Inflammatory macrophage (primary cell): ENCODE measurements around the gene PALMD.

Experiments
- DNase-seq, 2 donors: peaks; one replicate each; pipeline ENCODE4 v3.0.0-alpha.2; 2020 to 2022
- total RNA-seq, 18 experiments: gene quantifications; one replicate each; lab custom pipeline; 2026; ENCODE audit warnings: mixed read lengths in 6 of 18, inconsistent platforms in 2 of 18; lab: John Stamatoyannopoulos, UW

PALMD gene, protein sequence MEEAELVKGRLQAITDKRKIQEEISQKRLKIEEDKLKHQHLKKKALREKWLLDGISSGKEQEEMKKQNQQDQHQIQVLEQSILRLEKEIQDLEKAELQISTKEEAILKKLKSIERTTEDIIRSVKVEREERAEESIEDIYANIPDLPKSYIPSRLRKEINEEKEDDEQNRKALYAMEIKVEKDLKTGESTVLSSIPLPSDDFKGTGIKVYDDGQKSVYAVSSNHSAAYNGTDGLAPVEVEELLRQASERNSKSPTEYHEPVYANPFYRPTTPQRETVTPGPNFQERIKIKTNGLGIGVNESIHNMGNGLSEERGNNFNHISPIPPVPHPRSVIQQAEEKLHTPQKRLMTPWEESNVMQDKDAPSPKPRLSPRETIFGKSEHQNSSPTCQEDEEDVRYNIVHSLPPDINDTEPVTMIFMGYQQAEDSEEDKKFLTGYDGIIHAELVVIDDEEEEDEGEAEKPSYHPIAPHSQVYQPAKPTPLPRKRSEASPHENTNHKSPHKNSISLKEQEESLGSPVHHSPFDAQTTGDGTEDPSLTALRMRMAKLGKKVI
- total RNA-seq: 0 to 0.20 (median 0) reads per million in 18 experiments

DNA sequence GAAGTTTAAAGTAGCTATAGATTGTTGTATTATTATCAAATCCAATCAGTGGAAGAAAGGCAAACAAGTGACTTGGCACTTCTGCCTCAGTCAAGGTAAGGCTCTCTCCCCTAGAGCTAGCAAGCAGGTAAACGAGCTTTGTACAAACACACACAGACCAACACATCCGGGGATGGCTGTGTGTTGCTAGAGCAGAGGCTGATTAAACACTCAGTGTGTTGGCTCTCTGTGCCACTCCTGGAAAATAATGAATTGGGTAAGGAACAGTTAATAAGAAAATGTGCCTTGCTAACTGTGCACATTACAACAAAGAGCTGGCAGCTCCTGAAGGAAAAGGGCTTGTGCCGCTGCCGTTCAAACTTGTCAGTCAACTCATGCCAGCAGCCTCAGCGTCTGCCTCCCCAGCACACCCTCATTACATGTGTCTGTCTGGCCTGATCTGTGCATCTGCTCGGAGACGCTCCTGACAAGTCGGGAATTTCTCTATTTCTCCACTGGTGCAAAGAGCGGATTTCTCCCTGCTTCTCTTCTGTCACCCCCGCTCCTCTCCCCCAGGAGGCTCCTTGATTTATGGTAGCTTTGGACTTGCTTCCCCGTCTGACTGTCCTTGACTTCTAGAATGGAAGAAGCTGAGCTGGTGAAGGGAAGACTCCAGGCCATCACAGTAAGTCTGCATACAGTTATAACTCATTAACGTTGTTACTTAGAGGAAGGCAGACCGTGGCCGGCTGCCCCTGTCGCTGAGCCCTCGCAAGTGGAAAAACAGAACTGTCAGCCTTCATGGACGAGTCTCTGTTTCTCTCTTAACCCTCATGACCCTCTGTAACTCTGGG lies at the start of gene PALMD:
PALMD (plus strand) TSS at position 415 of the 833 bp plus-strand sequence; CDS start at position 620, 205 bp downstream.
- DNase-seq: no peak

DNA sequence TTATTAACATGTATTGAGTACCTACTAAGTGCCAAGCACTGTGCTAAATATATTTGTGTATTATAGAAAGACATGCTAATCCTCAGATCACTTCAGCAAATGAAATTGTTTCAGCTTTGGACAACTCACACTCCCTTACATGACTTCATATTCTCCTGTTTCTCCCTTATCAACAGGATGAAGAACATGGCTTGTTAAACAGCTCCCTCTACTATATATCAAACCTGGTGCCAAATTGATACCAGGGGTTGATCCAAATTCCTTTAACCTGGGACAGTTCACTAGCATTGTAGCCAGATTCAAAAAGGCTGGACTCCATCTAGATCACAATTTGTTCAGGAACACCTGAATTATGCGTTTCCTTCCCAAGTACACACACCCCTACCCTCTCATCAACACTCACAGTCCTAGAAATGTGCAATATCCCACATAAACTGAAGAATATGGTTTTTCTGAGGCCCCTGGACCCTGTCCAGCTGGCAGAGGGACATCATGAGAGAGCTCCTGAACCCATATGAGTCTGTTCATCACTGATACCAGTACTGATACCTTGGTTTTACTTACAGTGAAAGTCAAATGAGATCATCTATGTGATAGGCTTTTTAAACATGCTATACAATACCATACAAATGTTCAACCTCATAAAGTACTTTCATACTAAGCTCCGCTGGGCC lies 47.0 kb upstream of the PALMD start:
- DNase-seq: no peak

DNA sequence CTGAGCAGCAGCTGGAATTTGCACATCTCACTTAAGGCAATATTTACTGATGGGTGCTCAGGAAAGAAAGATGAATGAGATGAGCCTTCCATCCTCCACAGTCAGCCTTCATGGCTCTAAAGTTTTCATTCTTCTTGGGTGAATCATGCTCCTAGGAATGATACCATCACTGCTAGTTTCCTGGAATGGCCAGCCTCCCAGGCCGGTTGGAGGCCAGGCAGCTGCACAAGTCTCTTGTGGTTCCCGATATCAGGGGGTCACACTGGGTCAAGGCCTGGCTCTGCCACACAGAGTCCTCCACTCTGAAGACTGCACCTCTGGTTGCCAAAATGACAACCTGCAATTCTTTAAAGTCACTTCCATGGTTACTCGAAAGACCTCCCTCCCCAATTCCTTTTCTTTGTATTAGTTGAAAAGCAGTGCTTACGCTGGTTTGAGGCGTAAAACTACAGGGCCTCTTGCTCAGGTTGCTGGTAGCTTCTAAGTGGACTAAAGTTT lies 46.2 kb upstream of the PALMD start:
- no peak for DNase-seq

DNA sequence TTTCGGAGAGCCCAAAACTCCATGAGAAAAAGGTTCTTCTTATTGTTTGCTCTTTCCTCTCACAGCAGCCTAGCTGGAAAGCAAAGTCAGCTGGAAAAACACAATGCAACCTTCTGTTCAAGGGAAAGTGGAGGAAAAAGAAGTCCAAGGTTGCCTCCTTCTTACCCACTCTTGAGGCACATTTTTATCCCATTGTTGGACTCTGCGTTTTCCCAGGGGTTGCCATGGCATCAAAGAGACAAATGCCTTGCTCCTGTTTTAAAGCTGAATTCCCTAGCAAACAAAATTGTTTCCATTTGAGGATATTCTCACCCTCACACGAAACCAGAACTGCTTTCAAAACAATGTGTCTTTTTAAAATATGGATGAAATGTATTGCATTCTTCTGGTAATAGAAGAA lies 45.1 kb upstream of the PALMD start:
- DNase-seq: no peak

DNA sequence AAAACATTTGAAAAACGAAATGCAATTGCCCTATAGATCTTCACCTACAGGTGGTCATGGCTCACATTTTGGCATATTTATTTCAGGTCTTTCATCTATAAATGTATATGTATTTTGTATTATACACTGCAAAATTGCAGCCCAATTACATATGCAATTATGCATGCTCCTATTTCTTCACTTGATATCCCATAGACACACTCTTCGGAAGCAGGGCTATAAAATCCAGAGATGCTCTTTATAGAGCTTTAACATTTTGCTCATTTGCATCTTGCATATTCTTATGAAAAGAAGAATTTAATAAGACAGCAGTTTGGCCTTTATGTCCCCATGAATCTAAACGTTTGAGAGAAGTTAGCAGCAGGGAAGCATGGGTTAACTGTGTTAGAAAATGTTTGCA lies 44.7 kb upstream of the PALMD start:
- no peak for DNase-seq

DNA sequence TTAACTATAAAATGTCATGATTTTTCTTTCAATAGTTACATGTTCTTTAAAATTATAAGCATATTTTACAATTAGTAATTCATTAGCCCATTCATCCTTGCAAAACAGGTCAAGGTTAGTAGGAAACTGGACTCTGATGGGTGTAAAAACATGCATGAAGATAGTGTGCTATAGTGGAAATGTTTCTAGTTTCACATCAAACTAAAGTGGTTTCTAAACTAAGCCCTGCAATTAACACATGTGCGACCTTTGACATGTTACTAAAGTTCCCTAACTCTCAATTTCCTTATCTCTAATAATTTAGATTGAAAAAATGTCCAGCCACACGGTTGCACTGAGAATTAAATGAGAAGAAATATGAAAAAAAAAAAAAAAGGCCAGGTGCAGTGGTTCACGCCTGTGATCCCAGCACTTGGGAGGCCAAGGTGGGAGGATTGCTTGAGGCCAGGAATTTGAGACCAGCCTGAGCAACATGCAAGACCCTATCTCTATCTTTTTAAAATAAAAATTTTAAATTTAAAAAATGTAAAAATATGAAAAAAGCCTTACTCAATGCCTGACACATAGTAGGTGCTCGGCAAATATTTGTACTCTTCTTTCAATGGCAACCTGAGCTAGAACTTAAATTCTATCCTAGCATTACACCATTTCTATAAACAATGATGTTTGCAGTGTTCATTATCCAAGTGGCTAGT lies 44.1 kb upstream of the PALMD start:
- no peak for DNase-seq

DNA sequence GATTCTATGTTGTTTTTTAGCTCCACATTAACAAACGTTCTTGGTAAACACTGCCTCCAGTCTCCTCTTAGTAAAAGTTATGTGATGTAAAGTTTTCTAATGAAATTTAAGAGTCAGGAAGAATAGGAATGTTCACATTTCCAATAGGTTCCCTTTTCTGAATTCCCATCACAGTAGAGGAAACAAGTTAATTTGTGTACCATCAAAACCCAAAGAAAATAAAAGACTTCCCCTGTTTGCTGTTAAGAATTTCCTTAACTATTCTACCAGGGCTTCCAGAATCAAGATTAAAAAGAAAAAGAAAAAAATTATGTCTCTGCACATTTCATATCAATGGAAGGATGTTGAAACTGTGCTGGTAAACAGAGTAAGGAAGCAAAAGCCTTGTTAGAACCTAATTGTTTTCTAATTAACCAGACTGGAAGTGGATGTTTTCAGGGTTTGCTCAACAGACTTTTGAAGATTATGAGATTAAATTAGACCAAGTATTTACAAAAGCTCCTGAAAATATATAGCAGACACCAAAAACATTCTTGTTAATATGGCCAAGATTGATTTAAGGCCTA lies 43.4 kb upstream of the PALMD start:
- no peak for DNase-seq

DNA sequence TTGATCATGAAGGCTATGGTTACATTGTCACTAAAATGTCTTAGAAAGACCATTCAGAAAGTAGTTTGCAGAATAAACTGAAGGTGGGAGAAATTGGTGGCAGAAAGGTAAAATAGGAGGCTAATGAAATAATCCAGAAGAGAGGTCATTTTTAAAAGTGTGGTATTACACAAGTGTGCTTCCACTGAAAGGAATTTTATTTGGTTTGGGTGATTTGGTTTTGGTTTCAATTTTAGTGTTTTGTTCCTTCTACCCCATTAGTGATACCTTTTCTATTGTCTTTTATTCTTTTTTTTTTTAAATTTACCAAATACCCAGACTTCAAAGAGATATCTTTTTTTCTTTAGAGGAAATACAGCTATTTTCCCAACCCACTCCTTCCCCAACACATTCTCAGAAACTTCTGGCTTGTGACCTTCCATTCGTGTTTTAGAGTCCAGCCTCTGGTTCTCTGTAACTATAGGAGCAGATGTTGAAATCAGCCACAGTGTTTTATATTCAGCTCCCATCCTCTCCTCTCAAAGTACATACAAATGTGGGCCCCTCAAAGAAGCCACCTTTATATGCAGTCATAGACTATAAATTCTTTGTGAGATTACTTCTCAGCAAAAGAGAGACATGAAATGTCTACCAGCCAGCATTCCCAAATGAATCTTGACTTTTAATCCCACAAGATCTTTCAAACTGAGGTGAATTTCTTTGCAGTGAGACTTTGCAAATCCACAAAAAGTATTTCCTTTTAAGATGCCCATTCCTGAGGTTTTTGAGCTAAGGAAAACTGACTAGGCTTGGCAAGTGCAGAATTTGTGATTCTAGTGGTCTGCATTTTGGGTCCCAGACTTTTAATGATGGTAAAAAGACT lies 42.0 kb upstream of the PALMD start:
- DNase-seq: no peak

DNA sequence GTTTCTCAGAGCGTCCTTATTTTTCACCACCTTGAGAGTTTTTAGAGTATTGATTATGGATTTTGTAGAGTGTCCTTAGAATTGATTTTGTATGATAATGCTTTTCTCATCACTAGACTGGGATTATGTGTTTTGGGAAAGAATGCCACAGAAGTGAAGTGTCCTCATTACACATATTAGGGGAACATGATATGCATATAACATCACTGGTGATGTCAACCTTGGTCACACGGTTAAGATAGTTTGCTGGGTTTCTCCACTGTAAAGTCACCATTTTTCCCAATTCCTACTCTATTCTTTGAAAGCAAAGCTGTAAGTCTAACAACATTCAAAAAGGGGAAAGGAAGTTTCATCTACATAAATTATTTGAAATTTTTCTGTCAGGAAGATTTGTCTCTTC lies 39.6 kb upstream of the PALMD start:
- no peak for DNase-seq

DNA sequence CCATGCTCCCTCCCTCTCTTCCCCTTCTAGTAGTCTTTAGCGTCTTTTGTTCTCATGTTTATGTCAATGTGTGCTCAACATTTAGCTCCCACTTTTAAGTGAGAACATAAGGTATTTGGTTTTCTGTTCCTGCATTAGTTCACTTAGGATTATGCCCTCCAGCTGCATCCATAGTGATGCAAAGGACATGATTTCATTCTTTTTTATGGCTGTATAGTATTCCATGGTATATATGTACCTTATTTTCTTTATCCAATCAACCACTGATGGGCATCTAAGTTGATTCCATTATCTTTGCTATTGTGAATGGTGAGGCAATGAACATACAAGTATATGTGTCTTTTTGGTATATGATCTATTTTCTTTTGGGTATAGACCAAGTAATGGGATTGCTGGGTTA lies 38.3 kb upstream of the PALMD start:
- no peak for DNase-seq

DNA sequence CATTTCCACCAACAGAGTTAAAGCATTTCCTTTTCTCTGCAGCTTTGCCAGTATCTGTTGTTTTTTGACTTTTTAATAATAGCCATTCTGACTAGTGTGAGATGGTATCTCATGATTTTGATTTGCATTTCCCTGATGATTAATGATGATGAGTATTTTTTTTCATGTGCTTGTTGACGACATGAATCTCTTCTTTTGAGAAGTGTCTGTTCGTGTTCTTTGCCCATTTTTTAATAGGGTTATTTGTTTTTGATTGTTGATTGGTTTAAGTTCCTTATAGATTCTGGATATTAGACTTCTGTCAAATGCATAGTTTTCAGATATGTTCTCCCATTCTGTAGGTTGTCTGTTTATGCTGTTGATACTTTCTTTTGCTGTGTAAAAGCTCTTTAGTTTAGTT lies 37.9 kb upstream of the PALMD start:
- no peak for DNase-seq

DNA sequence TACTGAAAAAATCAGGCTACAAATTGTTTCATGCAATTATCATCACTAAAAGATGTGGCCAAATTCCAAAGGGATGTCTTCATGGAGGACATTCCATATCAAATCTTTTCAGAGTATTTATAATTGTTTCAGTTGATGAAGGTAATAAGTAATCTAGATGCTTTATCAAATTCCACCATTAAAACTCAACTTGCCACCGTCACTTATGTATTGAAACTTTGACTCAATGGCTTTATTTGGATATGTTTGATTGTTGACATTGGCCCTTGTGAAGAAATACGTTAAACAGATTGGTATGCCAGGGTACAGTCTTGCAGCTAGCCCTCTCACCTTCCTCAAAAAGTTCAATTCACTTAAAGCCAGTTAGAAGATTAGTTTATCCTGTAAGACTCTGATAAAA lies 32.2 kb upstream of the PALMD start:
- DNase-seq: no peak

DNA sequence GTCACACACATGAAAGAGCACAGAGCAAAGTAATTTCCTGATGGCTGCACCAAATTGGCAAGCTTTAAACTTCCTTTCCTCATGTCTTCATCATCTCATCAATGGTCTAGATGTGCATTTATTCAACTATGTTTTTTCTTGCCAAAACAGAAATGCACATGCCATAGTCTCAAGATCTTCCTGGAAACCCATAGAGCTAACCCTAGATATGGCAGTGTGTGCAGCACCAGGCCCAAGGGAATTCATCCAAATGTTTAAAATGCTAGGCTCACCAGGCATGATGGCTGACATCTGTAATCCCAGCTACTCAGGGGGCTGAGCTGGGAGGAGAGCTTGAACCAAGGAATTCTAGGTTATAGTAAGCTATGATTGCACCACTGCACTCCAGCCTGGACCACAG lies 31.2 kb upstream of the PALMD start:
- no peak for DNase-seq

DNA sequence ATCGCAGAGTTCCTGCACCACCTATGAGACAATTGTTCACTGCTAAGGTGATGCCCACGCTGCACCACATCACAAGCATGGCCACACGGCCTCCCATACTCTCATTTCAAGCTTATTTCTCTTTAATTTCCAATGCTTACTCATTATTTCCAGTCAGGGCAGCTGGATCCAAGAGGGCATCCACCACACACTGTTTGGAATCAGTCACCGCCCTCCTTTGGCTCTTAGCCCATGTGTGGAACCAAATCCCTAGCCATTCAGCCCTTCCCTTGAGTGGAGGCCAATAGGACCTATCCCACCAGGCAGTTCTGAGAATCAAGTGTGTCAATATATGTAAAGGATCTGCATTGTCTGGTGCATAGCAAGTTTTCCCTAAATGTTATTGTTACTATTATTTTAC lies 26.3 kb upstream of the PALMD start:
- no peak for DNase-seq

DNA sequence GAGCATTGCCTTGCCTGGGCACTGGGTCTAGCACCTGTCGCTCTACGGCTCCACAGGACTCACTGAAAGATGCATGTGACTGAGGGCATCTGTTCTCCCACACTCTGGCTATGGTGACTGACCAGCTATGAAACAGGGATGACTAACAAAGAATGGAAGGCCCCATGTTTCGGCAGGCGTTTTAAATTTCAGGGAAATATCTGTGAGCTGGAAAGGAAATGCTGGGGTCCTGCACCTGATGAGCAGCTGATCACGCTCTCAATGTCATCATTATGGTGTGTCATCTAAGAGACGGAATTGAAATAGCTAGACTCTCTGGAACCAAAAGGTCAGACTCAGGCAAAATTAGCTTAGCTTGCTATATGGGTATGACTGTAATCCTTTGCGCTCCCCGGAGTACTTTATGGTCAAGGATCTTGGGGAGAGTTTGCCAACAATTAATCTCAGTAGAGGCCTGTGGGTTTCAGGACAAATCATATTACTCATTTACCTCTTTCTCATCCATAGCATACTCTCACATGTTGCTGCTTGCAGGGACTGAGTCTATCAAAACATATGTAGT lies 24.5 kb upstream of the PALMD start:
- no peak for DNase-seq

DNA sequence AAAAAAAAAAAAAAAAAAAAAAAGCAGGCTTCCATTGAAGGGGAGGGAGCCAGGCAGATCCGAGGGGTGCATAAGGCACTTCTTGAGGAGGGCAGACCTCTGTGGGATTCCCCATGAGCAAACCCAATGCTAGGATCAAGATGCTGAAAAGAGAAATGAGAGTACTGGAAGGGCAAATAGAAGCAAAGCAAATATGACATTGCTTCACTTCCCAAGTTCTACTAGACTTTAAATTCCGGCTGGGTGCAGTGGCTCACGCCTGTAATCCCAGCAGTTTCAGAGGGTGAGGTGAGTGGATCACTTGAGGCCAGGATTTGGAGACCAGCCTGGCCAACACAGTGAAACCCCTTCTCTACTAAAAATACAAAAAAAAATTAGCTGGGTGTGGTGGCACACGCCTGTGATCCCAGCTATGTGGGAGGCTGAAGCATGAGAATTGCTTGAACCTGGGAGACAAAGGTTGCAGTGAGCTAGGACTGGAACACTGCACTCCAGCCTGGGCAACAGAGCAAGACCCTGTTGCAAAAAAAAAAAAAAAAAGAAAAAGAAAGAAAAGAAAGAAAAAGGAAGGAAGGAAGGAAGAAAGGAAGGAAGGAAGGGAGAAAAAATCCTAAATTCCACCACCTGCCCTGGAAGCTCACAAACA lies 23.1 kb upstream of the PALMD start:
- DNase-seq: no peak

DNA sequence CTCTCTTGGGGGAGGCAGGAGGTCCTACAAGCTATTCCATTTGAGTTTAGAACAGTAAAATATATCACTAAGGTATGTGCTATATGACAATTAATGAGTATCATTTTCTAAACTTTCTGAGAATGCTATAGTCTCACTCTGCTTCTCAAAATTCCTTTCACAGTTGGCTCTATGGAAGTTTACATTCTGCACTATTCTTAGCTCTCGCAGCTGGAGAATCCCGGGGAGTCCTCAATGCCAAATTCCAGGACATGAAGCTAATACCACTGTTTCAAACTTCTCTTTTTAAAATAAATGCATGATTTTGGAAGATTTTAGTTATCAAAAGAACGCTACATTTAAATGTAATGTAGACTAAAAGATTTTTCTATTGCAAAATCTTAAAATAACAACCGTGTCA lies 22.4 kb upstream of the PALMD start:
- DNase-seq: no peak

DNA sequence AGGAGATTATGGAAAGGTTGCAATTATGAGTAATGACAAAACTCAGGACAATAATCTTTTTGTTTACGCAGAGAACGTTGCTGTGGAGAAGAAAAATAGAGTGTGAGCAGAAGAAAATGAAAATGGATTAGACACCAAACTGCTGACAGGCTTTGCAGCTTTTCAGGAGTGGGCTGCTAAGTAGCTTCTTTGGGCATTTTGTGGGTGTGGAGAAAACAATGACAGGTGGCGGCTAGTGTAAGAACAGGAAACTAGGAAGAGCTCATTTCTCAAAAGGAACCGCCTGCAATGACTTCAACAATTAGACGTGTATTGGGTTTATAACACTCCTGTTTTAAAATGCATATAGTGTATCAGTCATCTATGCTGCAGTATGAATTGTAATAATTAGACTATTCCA lies 18.3 kb upstream of the PALMD start:
- DNase-seq: no peak

DNA sequence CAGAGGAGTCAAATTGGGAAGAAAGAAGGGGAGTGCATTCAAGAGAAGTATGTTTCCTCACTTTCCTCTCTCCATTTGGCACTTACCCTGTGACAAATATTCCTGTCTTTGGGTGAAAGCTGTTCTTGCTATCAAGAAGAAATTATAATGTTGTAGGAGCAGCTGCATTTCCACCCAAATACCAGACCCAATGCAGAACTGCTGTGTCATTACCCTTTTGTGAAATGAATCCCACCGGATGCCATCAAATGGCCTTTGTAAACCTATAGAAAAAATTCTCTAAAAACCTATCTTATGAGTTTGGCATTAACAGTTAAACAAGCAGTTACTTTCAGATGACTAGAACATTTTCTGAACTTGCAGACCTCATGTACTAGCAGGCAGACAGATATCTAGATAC lies 16.7 kb upstream of the PALMD start:
- no peak for DNase-seq
